ENCODE data around the gene RNASEH2B. TPM values are rescaled to one million over a fixed set of nuclear protein-coding genes. Genes with fewer than 3 reads are reported as not detected.

RNASEH2B gene
- total RNA-seq, 1 donor, result 33.7 TPM

- no peak overlapping the region for H3K4me3 ChIP-seq (ENCODE audit: low read depth, low read length)
- DNase-seq (ENCODE audit: low read depth), result no peak
- TF ChIP-seq CTCF (IDR thresholded peaks at IDR 0.05; ENCODE audit: insufficient read depth, low read depth, low read length), result no peak
Measured at GRCh38 chr13:50917572-50917971, 8.0 kb downstream of the RNASEH2B start.

- no peak overlapping the region for H3K4me3 ChIP-seq (ENCODE audit: low read depth, low read length)
- DNase-seq (ENCODE audit: low read depth), result no peak
- TF ChIP-seq CTCF (IDR thresholded peaks at IDR 0.05; ENCODE audit: insufficient read depth, low read depth, low read length), result no peak
Measured at GRCh38 chr13:50918567-50918966, 9.0 kb downstream of the RNASEH2B start.

- no peak overlapping the region for H3K4me3 ChIP-seq (ENCODE audit: low read depth, low read length)
- no peak for TF ChIP-seq CTCF (IDR thresholded peaks at IDR 0.05; ENCODE audit: insufficient read depth, low read depth, low read length)
- DNase-seq (ENCODE audit: low read depth), result no peak
Measured at GRCh38 chr13:50919277-50919676, 9.7 kb downstream of the RNASEH2B start.

- no peak for DNase-seq (ENCODE audit: low read depth)
- no peak overlapping the region for H3K4me3 ChIP-seq (ENCODE audit: low read depth, low read length)
- no peak for TF ChIP-seq CTCF (IDR thresholded peaks at IDR 0.05; ENCODE audit: insufficient read depth, low read depth, low read length)
Measured at GRCh38 chr13:50921706-50922105, 12.1 kb downstream of the RNASEH2B start.

GRCh38 chr13:50923272-50923671 is 13.7 kb downstream of the RNASEH2B start:
- no peak for DNase-seq (ENCODE audit: low read depth)
- no peak overlapping the region for H3K4me3 ChIP-seq (ENCODE audit: low read depth, low read length)
- TF ChIP-seq CTCF (IDR thresholded peaks at IDR 0.05; ENCODE audit: insufficient read depth, low read depth, low read length), result no peak

- no peak for TF ChIP-seq CTCF (IDR thresholded peaks at IDR 0.05; ENCODE audit: insufficient read depth, low read depth, low read length)
- no peak overlapping the region for H3K4me3 ChIP-seq (ENCODE audit: low read depth, low read length)
- DNase-seq (ENCODE audit: low read depth), result no peak
Measured at GRCh38 chr13:50924025-50924424, 14.4 kb downstream of the RNASEH2B start.

GRCh38 chr13:50927701-50928100 is 18.1 kb downstream of the RNASEH2B start:
- no peak for DNase-seq (ENCODE audit: low read depth)
- TF ChIP-seq CTCF (IDR thresholded peaks at IDR 0.05; ENCODE audit: insufficient read depth, low read depth, low read length), result no peak
- H3K4me3 ChIP-seq (ENCODE audit: low read depth, low read length), result no peak overlapping the region
